ENCODE results near the gene FGF14.

The FGF14 gene

GRCh38 chr13:102346769-102347168 is 55.1 kb downstream of the FGF14 start:
- no peaks in the 10 kb centered on the region for H3K36me3 Mint-ChIP-seq (ENCODE audit: low read depth)
- H3K27ac Mint-ChIP-seq, result no peak overlapping the region
- intact Hi-C loops (cut with micrococcal nuclease), result no loop called here
- no peak overlapping the region for H3K4me3 Mint-ChIP-seq
- no peaks in the 10 kb centered on the region for H3K27me3 Mint-ChIP-seq
- H3K4me1 Mint-ChIP-seq (ENCODE audit: low read depth), result no peaks in the 10 kb centered on the region
- no peaks in the 10 kb centered on the region for H3K9me3 Mint-ChIP-seq

GRCh38 chr13:102344410-102344809 is 57.4 kb downstream of the FGF14 start:
- no peak overlapping the region for H3K4me3 Mint-ChIP-seq
- intact Hi-C loops (cut with micrococcal nuclease), result no loop called here
- no peaks in the 10 kb centered on the region for H3K27me3 Mint-ChIP-seq
- no peak overlapping the region for H3K27ac Mint-ChIP-seq
- H3K9me3 Mint-ChIP-seq, result no peaks in the 10 kb centered on the region
- no peaks in the 10 kb centered on the region for H3K4me1 Mint-ChIP-seq (ENCODE audit: low read depth)
- no peaks in the 10 kb centered on the region for H3K36me3 Mint-ChIP-seq (ENCODE audit: low read depth)

- Mint-ChIP-seq H3K9me3 (peaks cover 5% of the 10 kb centered on the region), H3K27me3 (no peaks in the 10 kb centered on the region), H3K4me1 (ENCODE audit: low read depth) (no peaks in the 10 kb centered on the region), H3K4me3 (no peak overlapping the region), H3K27ac (no peak overlapping the region), H3K36me3 (ENCODE audit: low read depth) (no peaks in the 10 kb centered on the region)
- intact Hi-C loops (cut with micrococcal nuclease), result no loop called here
Observed at GRCh38 chr13:102333320-102334198, 68.3 kb downstream of the FGF14 start.

- H3K4me1 Mint-ChIP-seq (ENCODE audit: low read depth), result no peaks in the 10 kb centered on the region
- intact Hi-C loops (cut with micrococcal nuclease), result no loop called here
- H3K27ac Mint-ChIP-seq, result no peak overlapping the region
- H3K27me3 Mint-ChIP-seq, result no peaks in the 10 kb centered on the region
- no peaks in the 10 kb centered on the region for H3K9me3 Mint-ChIP-seq
- H3K36me3 Mint-ChIP-seq (ENCODE audit: low read depth), result no peaks in the 10 kb centered on the region
- no peak overlapping the region for H3K4me3 Mint-ChIP-seq
Observed at GRCh38 chr13:102328909-102329308, 72.9 kb downstream of the FGF14 start.

GRCh38 chr13:102327119-102327617 is 74.7 kb downstream of the FGF14 start:
- H3K9me3 Mint-ChIP-seq, result no peaks in the 10 kb centered on the region
- intact Hi-C loops (cut with micrococcal nuclease), result no loop called here
- H3K36me3 Mint-ChIP-seq (ENCODE audit: low read depth), result no peaks in the 10 kb centered on the region
- no peaks in the 10 kb centered on the region for H3K4me1 Mint-ChIP-seq (ENCODE audit: low read depth)
- no peak overlapping the region for H3K4me3 Mint-ChIP-seq
- no peak overlapping the region for H3K27ac Mint-ChIP-seq
- no peaks in the 10 kb centered on the region for H3K27me3 Mint-ChIP-seq

GRCh38 chr13:102326381-102327118 is 75.3 kb downstream of the FGF14 start:
- H3K27me3 Mint-ChIP-seq, result no peaks in the 10 kb centered on the region
- no peaks in the 10 kb centered on the region for H3K4me1 Mint-ChIP-seq (ENCODE audit: low read depth)
- intact Hi-C loops (cut with micrococcal nuclease), result no loop called here
- H3K36me3 Mint-ChIP-seq (ENCODE audit: low read depth), result no peaks in the 10 kb centered on the region
- no peaks in the 10 kb centered on the region for H3K9me3 Mint-ChIP-seq
- no peak overlapping the region for H3K4me3 Mint-ChIP-seq
- no peak overlapping the region for H3K27ac Mint-ChIP-seq

- no peaks in the 10 kb centered on the region for H3K36me3 Mint-ChIP-seq (ENCODE audit: low read depth)
- no peak overlapping the region for H3K27ac Mint-ChIP-seq
- no peaks in the 10 kb centered on the region for H3K4me1 Mint-ChIP-seq (ENCODE audit: low read depth)
- no peak overlapping the region for H3K4me3 Mint-ChIP-seq
- no peaks in the 10 kb centered on the region for H3K9me3 Mint-ChIP-seq
- H3K27me3 Mint-ChIP-seq, result no peaks in the 10 kb centered on the region
- intact Hi-C loops (cut with micrococcal nuclease), result no loop called here
Observed at GRCh38 chr13:102325321-102325720, 76.5 kb downstream of the FGF14 start.

GRCh38 chr13:102323505-102323904 is 78.3 kb downstream of the FGF14 start:
- H3K36me3 Mint-ChIP-seq (ENCODE audit: low read depth), result no peaks in the 10 kb centered on the region
- H3K27ac Mint-ChIP-seq, result no peak overlapping the region
- H3K4me1 Mint-ChIP-seq (ENCODE audit: low read depth), result no peaks in the 10 kb centered on the region
- no peaks in the 10 kb centered on the region for H3K9me3 Mint-ChIP-seq
- intact Hi-C loops (cut with micrococcal nuclease), result no loop called here
- no peaks in the 10 kb centered on the region for H3K27me3 Mint-ChIP-seq
- H3K4me3 Mint-ChIP-seq, result no peak overlapping the region

GRCh38 chr13:102323012-102323411 is 78.8 kb downstream of the FGF14 start:
- H3K27ac Mint-ChIP-seq, result no peak overlapping the region
- H3K4me1 Mint-ChIP-seq (ENCODE audit: low read depth), result no peaks in the 10 kb centered on the region
- no peaks in the 10 kb centered on the region for H3K36me3 Mint-ChIP-seq (ENCODE audit: low read depth)
- no peaks in the 10 kb centered on the region for H3K9me3 Mint-ChIP-seq
- H3K27me3 Mint-ChIP-seq, result no peaks in the 10 kb centered on the region
- intact Hi-C loops (cut with micrococcal nuclease), result no loop called here
- H3K4me3 Mint-ChIP-seq, result no peak overlapping the region

GRCh38 chr13:102322211-102322610 is 79.6 kb downstream of the FGF14 start:
- no peak overlapping the region for H3K27ac Mint-ChIP-seq
- H3K4me1 Mint-ChIP-seq (ENCODE audit: low read depth), result no peaks in the 10 kb centered on the region
- intact Hi-C loops (cut with micrococcal nuclease), result no loop called here
- no peaks in the 10 kb centered on the region for H3K9me3 Mint-ChIP-seq
- H3K4me3 Mint-ChIP-seq, result no peak overlapping the region
- no peaks in the 10 kb centered on the region for H3K27me3 Mint-ChIP-seq
- no peaks in the 10 kb centered on the region for H3K36me3 Mint-ChIP-seq (ENCODE audit: low read depth)

GRCh38 chr13:102318233-102318632 is 83.6 kb downstream of the FGF14 start:
- H3K27me3 Mint-ChIP-seq, result no peaks in the 10 kb centered on the region
- no peaks in the 10 kb centered on the region for H3K9me3 Mint-ChIP-seq
- H3K4me1 Mint-ChIP-seq (ENCODE audit: low read depth), result no peaks in the 10 kb centered on the region
- H3K36me3 Mint-ChIP-seq (ENCODE audit: low read depth), result no peaks in the 10 kb centered on the region
- H3K4me3 Mint-ChIP-seq, result no peak overlapping the region
- H3K27ac Mint-ChIP-seq, result no peak overlapping the region
- intact Hi-C loops (cut with micrococcal nuclease), result no loop called here

GRCh38 chr13:102317593-102317992 is 84.3 kb downstream of the FGF14 start:
- Mint-ChIP-seq H3K27ac (no peak overlapping the region), H3K9me3 (no peaks in the 10 kb centered on the region), H3K4me3 (no peak overlapping the region), H3K27me3 (no peaks in the 10 kb centered on the region), H3K4me1 (ENCODE audit: low read depth) (no peaks in the 10 kb centered on the region), H3K36me3 (ENCODE audit: low read depth) (no peaks in the 10 kb centered on the region)
- intact Hi-C loops (cut with micrococcal nuclease), result no loop called here

GRCh38 chr13:102316732-102317131 is 85.1 kb downstream of the FGF14 start:
- no peaks in the 10 kb centered on the region for H3K27me3 Mint-ChIP-seq
- H3K36me3 Mint-ChIP-seq (ENCODE audit: low read depth), result no peaks in the 10 kb centered on the region
- no peak overlapping the region for H3K4me3 Mint-ChIP-seq
- intact Hi-C loops (cut with micrococcal nuclease), result no loop called here
- H3K4me1 Mint-ChIP-seq (ENCODE audit: low read depth), result no peaks in the 10 kb centered on the region
- no peaks in the 10 kb centered on the region for H3K9me3 Mint-ChIP-seq
- H3K27ac Mint-ChIP-seq, result no peak overlapping the region

GRCh38 chr13:102312841-102313240 is 89.0 kb downstream of the FGF14 start:
- no peaks in the 10 kb centered on the region for H3K4me1 Mint-ChIP-seq (ENCODE audit: low read depth)
- intact Hi-C loops (cut with micrococcal nuclease), result no loop called here
- no peak overlapping the region for H3K4me3 Mint-ChIP-seq
- no peaks in the 10 kb centered on the region for H3K36me3 Mint-ChIP-seq (ENCODE audit: low read depth)
- H3K27ac Mint-ChIP-seq, result no peak overlapping the region
- H3K9me3 Mint-ChIP-seq, result no peaks in the 10 kb centered on the region
- no peaks in the 10 kb centered on the region for H3K27me3 Mint-ChIP-seq
